Natural killer cell (primary cell): ENCODE results near the gene PLD1. TPM values are rescaled to one million over a fixed set of nuclear protein-coding genes. Genes with fewer than 3 reads are reported as not detected.

Experiments used
- ATAC-seq, 3 donors: fragments of 150-1000 bp in 2 of 3; fragments of 200-7000 bp in 1 of 3; cut with Tn5 transposase; 1 replicate in 1 of 3; 2 replicates in 2 of 3; pipeline ENCODE4 v1.10.0; 2021; ENCODE audit warnings: mild to moderate bottlenecking in 2 of 3, moderate library complexity in 2 of 3
- DNase-seq, 2 donors: peaks; one replicate each; pipeline versions ENCODE4 v3.0.0 to v3.0.0-alpha.2; 2013 to 2021; ENCODE audit warnings: mixed read lengths in 1 of 2
- H3K27ac ChIP-seq: one replicate; pipeline ENCODE4 v1.5.1; 2013; ENCODE audit warnings: mild to moderate bottlenecking, low read length
- H3K27me3 ChIP-seq: one replicate; pipeline ENCODE4 v1.6.1; 2013; ENCODE audit warnings: low read length; ENCODE audit not compliant: control insufficient read depth, insufficient read depth
- H3K36me3 ChIP-seq: one replicate; pipeline ENCODE4 v1.6.1; 2013; ENCODE audit warnings: low read length; ENCODE audit not compliant: control insufficient read depth, insufficient read depth
- H3K4me1 ChIP-seq: one replicate; pipeline ENCODE4 v1.6.1; 2013; ENCODE audit warnings: low read length; ENCODE audit not compliant: control insufficient read depth, insufficient read depth
- H3K4me3 ChIP-seq: one replicate; pipeline ENCODE4 v1.5.1; 2013; ENCODE audit warnings: low read length
- H3K9me3 ChIP-seq: one replicate; pipeline ENCODE4 v1.6.1; 2013; ENCODE audit warnings: low read length; ENCODE audit not compliant: control insufficient read depth, insufficient read depth
- H3K27ac Mint-ChIP-seq, 2 donors: one replicate each; pipeline ENCODE4 v1.8.0; 2022; ENCODE audit warnings: mild to moderate bottlenecking in 2 of 2, mixed read lengths in 2 of 2, moderate library complexity in 1 of 2
- H3K27me3 Mint-ChIP-seq, 2 donors: one replicate each; pipeline ENCODE4 v1.8.0; 2022; ENCODE audit warnings: low read depth in 2 of 2, mixed read lengths in 2 of 2
- H3K36me3 Mint-ChIP-seq: one replicate; pipeline ENCODE4 v1.8.0; 2022; ENCODE audit warnings: mixed read lengths
- H3K4me1 Mint-ChIP-seq, 2 donors: one replicate each; pipeline ENCODE4 v1.8.0; 2022; ENCODE audit warnings: mixed read lengths in 2 of 2
- H3K4me3 Mint-ChIP-seq: one replicate; pipeline ENCODE4 v1.8.0; 2022; ENCODE audit warnings: mild to moderate bottlenecking, moderate library complexity, mixed read lengths
- H3K9me3 Mint-ChIP-seq, 2 donors: one replicate each; pipeline ENCODE4 v1.8.0; 2022; ENCODE audit warnings: mixed read lengths in 2 of 2
- WGBS: methylation state at CpG from one replicate; pipeline ENCODE4 v1.1.7; 2013; ENCODE audit warnings: missing lambda C conversion rate; ENCODE audit not compliant: insufficient coverage; 5-methylcytosine and 5-hydroxymethylcytosine counted together
- intact Hi-C: fragments of 100-400 bp; cut with micrococcal nuclease; formaldehyde crosslinking; loops from one replicate; pipeline ENCODE4 v1.14.2; 2022
- total RNA-seq, 4 donors: library from RNA; stranded (reverse); fragments of 120-200 nt in 1 of 4; gene quantifications; one replicate each; pipeline versions ENCODE4 v1.2.3 to v1.2.4, GENCODE V29; 2013 to 2022
- TF ChIP-seq, protein P1 (sequence below): fragments of 200-600 bp; IDR thresholded peaks from one replicate; pipeline ENCODE4 v1.8.0; 2022; ENCODE audit warnings: antibody characterized with exemption

The PLD1 gene
- total RNA-seq, 3 donors from 2014 or later (not counting 1 experiment from before 2014, with no cell fraction given), result 13.2 to 26.3 (median 17.1) TPM

DNA sequence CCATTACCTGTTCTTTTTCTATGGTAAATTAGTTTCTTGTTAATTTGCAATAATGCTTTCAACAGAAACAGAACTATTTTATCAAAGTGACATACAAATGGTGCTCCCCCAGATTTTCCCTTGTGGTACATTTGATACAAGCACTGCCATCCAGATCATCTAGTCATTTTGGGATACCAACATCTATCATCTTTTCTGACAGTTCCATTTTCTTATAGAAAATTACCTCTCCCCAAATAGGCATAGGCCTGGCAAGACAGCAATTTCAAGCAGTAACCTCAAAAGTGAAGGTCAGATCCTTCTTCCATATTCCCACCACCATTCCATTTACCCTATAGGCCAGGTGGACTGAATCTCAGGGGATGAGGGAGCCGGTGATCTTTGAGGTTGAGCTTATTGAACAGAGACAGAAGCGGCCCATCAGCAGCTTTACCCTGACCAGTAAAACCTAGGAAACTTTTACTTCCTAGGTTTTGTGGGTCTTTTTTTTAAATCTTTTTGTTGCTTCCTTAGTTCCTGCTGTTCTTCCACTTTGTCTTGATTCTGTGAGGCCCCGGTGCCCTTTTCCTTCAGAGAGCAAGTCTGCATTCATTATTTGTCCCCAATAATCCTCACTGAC, 3.1 kb upstream of the PLD1 start:
- Mint-ChIP-seq H3K4me3 (peak overlapping the region; percentile 2), H3K4me1 (peaks cover 30 to 33% of the 10 kb centered on the region in 2 donors), H3K36me3 (no peaks in the 10 kb centered on the region), H3K9me3 (no peaks in the 10 kb centered on the region), H3K27ac (peak overlapping the region; percentile 65 to 76), H3K27me3 (no peaks in the 10 kb centered on the region)
- TF ChIP-seq, protein P1, sequence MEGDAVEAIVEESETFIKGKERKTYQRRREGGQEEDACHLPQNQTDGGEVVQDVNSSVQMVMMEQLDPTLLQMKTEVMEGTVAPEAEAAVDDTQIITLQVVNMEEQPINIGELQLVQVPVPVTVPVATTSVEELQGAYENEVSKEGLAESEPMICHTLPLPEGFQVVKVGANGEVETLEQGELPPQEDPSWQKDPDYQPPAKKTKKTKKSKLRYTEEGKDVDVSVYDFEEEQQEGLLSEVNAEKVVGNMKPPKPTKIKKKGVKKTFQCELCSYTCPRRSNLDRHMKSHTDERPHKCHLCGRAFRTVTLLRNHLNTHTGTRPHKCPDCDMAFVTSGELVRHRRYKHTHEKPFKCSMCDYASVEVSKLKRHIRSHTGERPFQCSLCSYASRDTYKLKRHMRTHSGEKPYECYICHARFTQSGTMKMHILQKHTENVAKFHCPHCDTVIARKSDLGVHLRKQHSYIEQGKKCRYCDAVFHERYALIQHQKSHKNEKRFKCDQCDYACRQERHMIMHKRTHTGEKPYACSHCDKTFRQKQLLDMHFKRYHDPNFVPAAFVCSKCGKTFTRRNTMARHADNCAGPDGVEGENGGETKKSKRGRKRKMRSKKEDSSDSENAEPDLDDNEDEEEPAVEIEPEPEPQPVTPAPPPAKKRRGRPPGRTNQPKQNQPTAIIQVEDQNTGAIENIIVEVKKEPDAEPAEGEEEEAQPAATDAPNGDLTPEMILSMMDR, result no peak
- ATAC-seq, result no peak
- Histone ChIP-seq H3K27me3 (no peaks in the 10 kb centered on the region), H3K27ac (peak overlapping the region; percentile 24), H3K4me3 (no peak overlapping the region), H3K4me1 (peaks cover 19% of the 10 kb centered on the region), H3K36me3 (no peaks in the 10 kb centered on the region), H3K9me3 (no peaks in the 10 kb centered on the region)
- 98% methylated on average over 3 of the region's 3 CpGs for WGBS
- intact Hi-C loops, result loop anchor here (5.0 kb wide), 2 partner anchors 224 to 356 kb away; partner anchors contain the start of gene FNDC3B
- no peak for DNase-seq

DNA sequence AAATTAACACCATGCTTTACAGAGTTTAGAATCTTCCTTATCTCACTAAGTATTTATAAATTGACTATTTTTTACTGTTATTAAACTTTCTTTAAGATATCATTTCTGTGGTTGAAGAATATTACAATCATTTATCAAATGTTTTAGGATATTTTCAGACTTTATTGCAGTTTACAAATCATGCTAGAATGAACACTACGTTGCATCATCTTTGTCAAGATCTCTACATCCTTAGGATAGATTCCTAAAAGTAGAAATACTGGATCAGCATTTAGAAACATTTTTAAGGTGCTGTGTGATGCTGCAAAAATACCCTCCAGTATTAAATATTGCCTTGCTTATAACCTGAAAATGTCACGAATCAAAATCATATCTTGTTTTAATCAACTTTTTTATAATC, 2.5 kb upstream of the PLD1 start:
- DNase-seq (no peak), ATAC-seq (no peak)
- Histone ChIP-seq H3K27ac (no peak overlapping the region), H3K4me3 (no peak overlapping the region), H3K4me1 (peaks cover 19% of the 10 kb centered on the region), H3K27me3 (no peaks in the 10 kb centered on the region), H3K36me3 (no peaks in the 10 kb centered on the region), H3K9me3 (no peaks in the 10 kb centered on the region)
- Mint-ChIP-seq H3K9me3 (no peaks in the 10 kb centered on the region), H3K4me3 (no peak overlapping the region), H3K36me3 (no peaks in the 10 kb centered on the region), H3K27me3 (no peaks in the 10 kb centered on the region), H3K4me1 (peaks cover 31 to 33% of the 10 kb centered on the region in 2 donors), H3K27ac (no peak overlapping the region)
- WGBS, result 100% methylated on average over 1 of the region's 2 CpGs
- intact Hi-C loops, result loop anchor here (5.0 kb wide), 2 partner anchors 224 to 356 kb away; partner anchors contain the start of gene FNDC3B
- TF ChIP-seq, protein P1, result no peak

DNA sequence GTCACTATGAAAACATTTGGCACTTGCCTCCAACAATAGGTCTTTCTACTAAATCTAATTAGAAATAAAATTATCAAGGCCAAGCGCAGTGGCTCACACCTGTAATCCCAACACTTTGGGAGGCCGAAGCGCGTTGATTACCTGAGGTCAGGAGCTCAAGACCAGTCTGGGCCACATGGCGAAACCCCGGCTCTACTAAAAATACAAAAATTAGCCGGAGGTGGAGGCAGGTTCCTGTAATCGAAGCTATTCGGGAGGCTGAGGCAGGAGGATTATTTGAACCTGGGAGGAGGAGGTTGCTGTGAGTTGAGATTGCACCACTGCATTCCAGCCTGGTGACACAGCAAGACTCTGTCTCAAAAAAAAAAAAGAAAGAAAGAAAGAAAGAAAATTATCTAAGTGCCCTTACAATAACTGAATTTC, 1.6 kb upstream of the PLD1 start:
- Histone ChIP-seq H3K27ac (no peak overlapping the region), H3K9me3 (no peaks in the 10 kb centered on the region), H3K36me3 (no peaks in the 10 kb centered on the region), H3K4me3 (no peak overlapping the region), H3K27me3 (no peaks in the 10 kb centered on the region), H3K4me1 (peaks cover 19% of the 10 kb centered on the region)
- TF ChIP-seq, protein P1, result no peak
- intact Hi-C loops, result loop anchor here (5.0 kb wide), 2 partner anchors 225 to 355 kb away; partner anchors contain the start of gene FNDC3B
- over 99% methylated on average over 9 of the region's 9 CpGs for WGBS
- peaks cover 37 to 40% of the 10 kb centered on the region in 2 donors for H3K4me1 Mint-ChIP-seq
- DNase-seq, result no peak
- no peaks in the 10 kb centered on the region for H3K27me3 Mint-ChIP-seq
- no peaks in the 10 kb centered on the region for H3K9me3 Mint-ChIP-seq
- peak overlapping the region; percentile 75 for H3K4me3 Mint-ChIP-seq
- H3K36me3 Mint-ChIP-seq, result no peaks in the 10 kb centered on the region
- no peak overlapping the region for H3K27ac Mint-ChIP-seq
- ATAC-seq, result no peak
